Mesenchymal stem cell (in vitro differentiated cells and primary cell): ENCODE measurements around the gene C2CD3.

Experiments
- DNase-seq: peaks from one replicate; pipeline ENCODE4 v3.0.0-alpha.2; 2013
- H2AFZ ChIP-seq: one replicate; pipeline ENCODE4 v1.6.1; 2013; ENCODE audit warnings: low read depth, mild to moderate bottlenecking, control low read depth, inconsistent platforms, low read length, moderate library complexity
- H2AK5ac ChIP-seq: 2 replicates; pipeline ENCODE4 v1.6.1; 2013; ENCODE audit warnings: low read length, moderate library complexity, mild to moderate bottlenecking, inconsistent platforms; ENCODE audit not compliant: severe bottlenecking
- H2BK120ac ChIP-seq: one replicate; pipeline ENCODE4 v1.6.1; 2013; ENCODE audit warnings: low read depth, mild to moderate bottlenecking, inconsistent platforms, low read length, moderate library complexity
- H2BK12ac ChIP-seq, 2 experiments: one replicate each; pipeline ENCODE4 v1.6.1; 2013; ENCODE audit warnings: inconsistent platforms in 2 of 2, low read length in 2 of 2, mild to moderate bottlenecking in 2 of 2, moderate library complexity in 2 of 2, control low read depth in 1 of 2
- H2BK15ac ChIP-seq: one replicate; pipeline ENCODE4 v1.6.1; 2013; ENCODE audit warnings: mild to moderate bottlenecking, low read depth, inconsistent platforms; ENCODE audit not compliant: poor library complexity, severe bottlenecking
- H2BK5ac ChIP-seq: 2 replicates; pipeline ENCODE4 v1.6.1; 2013; ENCODE audit warnings: low read depth, mild to moderate bottlenecking, low read length, control low read depth, inconsistent platforms; ENCODE audit not compliant: poor library complexity, severe bottlenecking
- H3K14ac ChIP-seq, 2 experiments: one replicate each; pipeline ENCODE4 v1.6.1; 2013; ENCODE audit warnings: inconsistent platforms in 2 of 2, low read length in 2 of 2, control low read depth in 1 of 2, mild to moderate bottlenecking in 1 of 2, moderate library complexity in 1 of 2
- H3K18ac ChIP-seq, 2 experiments: one replicate each; pipeline ENCODE4 v1.6.1; 2013; ENCODE audit warnings: inconsistent platforms in 2 of 2, low read length in 2 of 2, control low read depth in 1 of 2, low read depth in 1 of 2, mild to moderate bottlenecking in 1 of 2
- H3K23ac ChIP-seq, 2 experiments: one replicate each; pipeline ENCODE4 v1.6.1; 2013; ENCODE audit warnings: inconsistent platforms in 2 of 2, low read length in 2 of 2, mild to moderate bottlenecking in 2 of 2, moderate library complexity in 2 of 2, control low read depth in 1 of 2
- H3K27ac ChIP-seq: 2 replicates; pipeline ENCODE4 v1.5.1; 2013; ENCODE audit warnings: mild to moderate bottlenecking, moderate library complexity, low read length, control low read depth, inconsistent platforms; ENCODE audit not compliant: poor library complexity, severe bottlenecking
- H3K27me3 ChIP-seq, 2 experiments: 2 replicates each; pipeline versions ENCODE4 v1.6.1 to v1.7.0; 2013; ENCODE audit warnings: low read length in 2 of 2, mild to moderate bottlenecking in 2 of 2, moderate library complexity in 2 of 2, control low read depth in 1 of 2, inconsistent platforms in 1 of 2; ENCODE audit not compliant: control insufficient read depth in 1 of 2, insufficient read depth in 1 of 2
- H3K36me3 ChIP-seq, 2 experiments: 2 replicates each; pipeline versions ENCODE4 v1.6.1 to v1.7.0; 2013; ENCODE audit warnings: low read length in 2 of 2, control low read depth in 1 of 2, inconsistent platforms in 1 of 2, low read depth in 1 of 2, mild to moderate bottlenecking in 1 of 2; ENCODE audit not compliant: insufficient read depth in 2 of 2, control insufficient read depth in 1 of 2
- H3K4ac ChIP-seq, 2 experiments: one replicate each; pipeline ENCODE4 v1.6.1; 2013; ENCODE audit warnings: inconsistent platforms in 2 of 2, low read length in 2 of 2, mild to moderate bottlenecking in 2 of 2, moderate library complexity in 2 of 2, control low read depth in 1 of 2, low read depth in 1 of 2
- H3K4me1 ChIP-seq: 2 replicates; pipeline ENCODE4 v1.6.1; 2013; ENCODE audit warnings: low read depth, low read length, control low read depth; ENCODE audit not compliant: control insufficient read depth, insufficient read depth
- H3K4me2 ChIP-seq: 2 replicates; pipeline ENCODE4 v1.6.1; 2013; ENCODE audit warnings: low read length, mild to moderate bottlenecking, inconsistent platforms; ENCODE audit not compliant: poor library complexity, severe bottlenecking
- H3K4me3 ChIP-seq, 2 experiments: 2 replicates each; pipeline versions ENCODE4 v1.5.1 to v1.7.0; 2013; ENCODE audit warnings: low read length in 2 of 2, mild to moderate bottlenecking in 2 of 2, control low read depth in 1 of 2, low read depth in 1 of 2; ENCODE audit not compliant: insufficient read depth in 1 of 2
- H3K79me1 ChIP-seq: replicated peaks from 2 replicates; pipeline ENCODE4 v1.6.1; 2013; ENCODE audit warnings: mild to moderate bottlenecking, control low read depth, low read length, inconsistent platforms; ENCODE audit not compliant: poor library complexity, severe bottlenecking
- H3K9ac ChIP-seq: 2 replicates; pipeline ENCODE4 v1.7.0; 2013; ENCODE audit warnings: mild to moderate bottlenecking, low read length, moderate library complexity
- H3K9me3 ChIP-seq: 2 replicates; pipeline ENCODE4 v1.7.0; 2013; ENCODE audit warnings: mild to moderate bottlenecking, low read length; ENCODE audit not compliant: control insufficient read depth
- H4K8ac ChIP-seq: one replicate; pipeline ENCODE4 v1.6.1; 2013; ENCODE audit warnings: inconsistent platforms, mild to moderate bottlenecking, low read length, moderate library complexity
- H4K91ac ChIP-seq: one replicate; pipeline ENCODE4 v1.6.1; 2013; ENCODE audit warnings: mild to moderate bottlenecking, low read length, inconsistent platforms
- WGBS: methylation state at CpG from one replicate; pipeline ENCODE4 v1.1.7; 2013; ENCODE audit warnings: mixed read lengths; 5-methylcytosine and 5-hydroxymethylcytosine counted together

Gene C2CD3

DNA sequence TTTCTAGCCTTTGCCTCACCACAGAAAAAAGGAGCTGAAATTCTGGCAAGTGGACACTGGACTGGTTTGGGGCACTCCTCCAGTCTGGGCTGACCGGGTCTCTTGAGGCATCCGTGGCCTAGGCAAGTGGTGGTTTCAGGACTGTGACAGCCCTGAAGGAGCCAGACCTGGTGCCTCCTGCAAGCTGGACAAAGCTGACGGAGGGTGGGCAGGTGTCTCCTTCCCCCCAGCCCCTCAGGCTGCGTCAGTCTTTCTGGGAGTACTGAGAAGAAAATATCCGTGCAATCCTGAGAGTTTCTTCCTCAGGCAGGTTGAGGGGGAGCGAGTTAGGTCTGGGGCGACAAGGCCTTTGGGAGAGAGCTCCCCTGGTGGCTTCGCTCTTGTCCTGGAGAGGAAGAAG lies 157.7 kb downstream of the C2CD3 start:
- H3K9me3 ChIP-seq: no peaks in the 10 kb centered on the region
- no peak overlapping the region for H3K4me2 ChIP-seq
- 97% methylated on average over 8 of the region's 8 CpGs for WGBS
- no peak overlapping the region for H3K9ac ChIP-seq
- no peak overlapping the region for H3K4ac ChIP-seq
- no peak overlapping the region for H4K91ac ChIP-seq
- H3K4me1 ChIP-seq: peaks cover 1% of the 10 kb centered on the region
- H3K27me3 ChIP-seq: no peaks in the 10 kb centered on the region
- no peak overlapping the region for H2BK12ac ChIP-seq
- H2BK5ac ChIP-seq: no peak overlapping the region
- H3K4me3 ChIP-seq: no peak overlapping the region
- no peak overlapping the region for H3K18ac ChIP-seq
- H2AK5ac ChIP-seq: no peak overlapping the region
- no peak for DNase-seq
- H3K79me1 ChIP-seq: no peaks in the 10 kb centered on the region
- H3K23ac ChIP-seq: no peak overlapping the region
- no peak overlapping the region for H4K8ac ChIP-seq
- H3K27ac ChIP-seq: no peak overlapping the region
- peak overlapping the region; percentile 77 for H2BK15ac ChIP-seq
- no peak overlapping the region for H2AFZ ChIP-seq
- H2BK120ac ChIP-seq: no peak overlapping the region
- H3K14ac ChIP-seq: no peak overlapping the region
- H3K36me3 ChIP-seq: peaks cover 24 to 66% of the 10 kb centered on the region in 2 experiments

DNA sequence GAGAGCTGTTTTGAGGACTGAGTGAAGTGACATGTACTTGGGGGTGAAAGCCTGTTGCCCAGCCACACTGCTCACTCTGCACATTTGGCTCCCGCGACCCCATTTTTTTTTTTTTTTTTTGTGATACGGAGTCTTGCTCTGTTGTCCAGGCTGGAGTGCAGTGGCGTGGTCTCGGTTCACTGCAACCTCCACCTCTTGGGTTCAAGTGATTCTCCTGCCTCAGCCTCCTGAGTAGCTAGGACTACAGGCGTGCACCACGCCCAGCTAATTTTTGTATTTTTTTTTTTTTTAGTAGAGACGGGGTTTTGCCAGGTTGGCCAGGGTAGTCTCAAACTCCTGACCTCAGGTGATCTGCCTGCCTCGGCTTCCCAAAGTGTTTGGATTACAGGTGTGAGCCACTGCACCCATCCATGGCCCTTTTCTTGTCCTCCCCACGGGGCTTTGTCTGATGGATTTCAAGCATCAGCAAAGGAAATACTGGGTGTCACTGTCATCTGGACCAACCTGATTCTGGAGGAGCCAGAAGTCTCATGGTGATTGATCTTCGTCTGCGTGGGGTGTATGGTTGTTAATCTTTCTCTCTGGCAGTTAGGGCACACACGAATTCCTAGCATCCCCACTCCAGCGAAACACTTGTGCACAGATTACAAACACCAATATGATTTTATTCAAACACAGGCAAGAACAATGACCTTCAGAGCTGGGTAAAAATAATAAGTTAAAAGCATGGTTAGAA lies 158.6 kb downstream of the C2CD3 start:
- H2AFZ ChIP-seq: no peak overlapping the region
- no peak overlapping the region for H2BK120ac ChIP-seq
- WGBS: 95% methylated on average over 12 of the region's 14 CpGs
- H4K8ac ChIP-seq: no peak overlapping the region
- H2BK12ac ChIP-seq: peak overlapping the region in 1 of 2 experiments; percentile 33
- H3K9me3 ChIP-seq: no peaks in the 10 kb centered on the region
- H3K9ac ChIP-seq: peak overlapping the region; percentile 53
- no peak overlapping the region for H3K4me3 ChIP-seq
- DNase-seq: no peak
- H4K91ac ChIP-seq: no peak overlapping the region
- H3K36me3 ChIP-seq: peaks cover 22 to 62% of the 10 kb centered on the region in 2 experiments
- H2BK15ac ChIP-seq: no peak overlapping the region
- H3K27me3 ChIP-seq: no peaks in the 10 kb centered on the region
- no peak overlapping the region for H3K4ac ChIP-seq
- H3K23ac ChIP-seq: no peak overlapping the region
- H3K4me1 ChIP-seq: peaks cover 1% of the 10 kb centered on the region
- H3K27ac ChIP-seq: no peak overlapping the region
- no peak overlapping the region for H3K4me2 ChIP-seq
- H3K14ac ChIP-seq: no peak overlapping the region
- H3K18ac ChIP-seq: no peak overlapping the region
- H2AK5ac ChIP-seq: no peak overlapping the region
- H2BK5ac ChIP-seq: no peak overlapping the region
- no peaks in the 10 kb centered on the region for H3K79me1 ChIP-seq

DNA sequence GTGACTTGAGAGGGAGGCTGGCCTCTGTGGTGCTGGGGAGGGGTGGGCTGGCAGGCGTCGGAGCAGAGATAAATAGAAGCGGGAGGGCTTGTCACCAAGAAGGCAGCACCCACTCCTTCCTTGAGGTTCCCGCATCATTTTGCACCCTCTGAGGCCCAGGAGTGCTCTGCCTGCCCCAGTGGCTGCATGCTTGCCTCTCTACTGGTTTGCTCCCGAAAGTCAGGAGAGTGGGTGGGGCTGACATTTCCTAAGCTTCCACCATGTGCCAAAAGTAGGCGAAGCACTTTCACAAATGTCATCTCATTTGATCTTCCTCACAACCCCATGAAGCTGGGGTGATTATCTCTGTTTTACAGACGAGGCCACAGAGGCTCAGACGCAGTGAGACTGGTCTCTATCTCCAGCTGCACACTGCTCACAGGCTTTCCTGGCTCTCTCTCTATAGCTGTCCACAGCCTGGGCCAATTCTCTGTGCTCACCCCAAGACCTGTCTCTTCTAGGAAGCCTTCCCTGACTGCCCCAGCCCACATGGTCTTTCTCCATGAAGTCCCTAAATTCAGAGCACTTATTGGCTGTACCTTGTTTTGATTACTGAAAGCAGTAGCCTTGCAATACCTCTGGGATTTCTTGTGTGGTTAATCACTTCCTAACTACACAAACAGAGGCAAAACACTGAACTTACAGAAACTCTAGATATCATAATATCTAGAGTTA lies 159.3 kb downstream of the C2CD3 start:
- DNase-seq: peak; percentile 63
- no peak overlapping the region for H4K91ac ChIP-seq
- peaks cover 1% of the 10 kb centered on the region for H3K4me1 ChIP-seq
- no peak overlapping the region for H3K14ac ChIP-seq
- no peak overlapping the region for H2BK120ac ChIP-seq
- 91% methylated on average over 8 of the region's 8 CpGs for WGBS
- no peak overlapping the region for H3K27ac ChIP-seq
- H3K36me3 ChIP-seq: peaks cover 16 to 59% of the 10 kb centered on the region in 2 experiments
- no peak overlapping the region for H3K4ac ChIP-seq
- H3K4me2 ChIP-seq: no peak overlapping the region
- no peaks in the 10 kb centered on the region for H3K27me3 ChIP-seq
- no peak overlapping the region for H2AK5ac ChIP-seq
- H2AFZ ChIP-seq: no peak overlapping the region
- H3K9ac ChIP-seq: peak overlapping the region; percentile 53
- H3K23ac ChIP-seq: no peak overlapping the region
- peak overlapping the region in 1 of 2 experiments; percentile 34 for H3K18ac ChIP-seq
- no peak overlapping the region for H3K4me3 ChIP-seq
- peak overlapping the region; percentile 12 for H4K8ac ChIP-seq
- no peak overlapping the region for H2BK15ac ChIP-seq
- no peaks in the 10 kb centered on the region for H3K9me3 ChIP-seq
- H2BK12ac ChIP-seq: peak overlapping the region in 1 of 2 experiments; percentile 60
- no peak overlapping the region for H2BK5ac ChIP-seq
- no peaks in the 10 kb centered on the region for H3K79me1 ChIP-seq
